Measurements from ENCODE around the gene SETDB2. TPM values are rescaled to one million over a fixed set of nuclear protein-coding genes. Genes with fewer than 3 reads are reported as not detected.

Gene SETDB2
- polyA plus RNA-seq, 1 experiment, result 21.7 TPM

- H3K9me3 ChIP-seq (ENCODE audit: control insufficient read depth, insufficient read depth, low read length), result no peaks in the 10 kb centered on the region; the same call in 1 of the 2 replicates
- POLR2A ChIA-PET, result no interaction called here
- H3K27me3 ChIP-seq (ENCODE audit: control insufficient read depth, insufficient read depth, low read length), result no peaks in the 10 kb centered on the region
- H3K4me3 ChIP-seq (ENCODE audit: low read depth, low read length), result no peak overlapping the region
- no peak for TF ChIP-seq CTCF (IDR thresholded peaks at IDR 0.05; ENCODE audit: low read depth, low read length)
- no peak for DNase-seq (ENCODE audit: low read depth, low spot score)
- CTCF ChIA-PET, result no interaction called here
- no peak overlapping the region for H3K27ac ChIP-seq (ENCODE audit: low read depth, low read length)
Observed at GRCh38 chr13:49498206-49498605, 54.1 kb downstream of the SETDB2 start.

- TF ChIP-seq CTCF (IDR thresholded peaks at IDR 0.05; ENCODE audit: low read depth, low read length), result no peak
- DNase-seq (ENCODE audit: low read depth, low spot score), result peak; percentile 71
- H3K27ac ChIP-seq (ENCODE audit: low read depth, low read length), result peak overlapping the region; percentile 82
- H3K27me3 ChIP-seq (ENCODE audit: control insufficient read depth, insufficient read depth, low read length), result no peaks in the 10 kb centered on the region
- ChIA-PET POLR2A (interaction anchor here (0.7 to 0.9 kb wide), 2 partner anchors 113 to 314 kb away, joined by 4 to 7 read pairs; no protein-coding TSS in a partner anchor), CTCF (interaction anchor here (0.6 kb wide), 1 partner anchor 191 kb away, joined by 3 read pairs; no protein-coding TSS in a partner anchor)
- no peaks in the 10 kb centered on the region; the same call in 1 of the 2 replicates for H3K9me3 ChIP-seq (ENCODE audit: control insufficient read depth, insufficient read depth, low read length)
- H3K4me3 ChIP-seq (ENCODE audit: low read depth, low read length), result peak overlapping the region; percentile 7
Observed at GRCh38 chr13:49499889-49500660, 56.0 kb downstream of the SETDB2 start.

GRCh38 chr13:49502954-49503353 is 58.9 kb downstream of the SETDB2 start:
- Histone ChIP-seq H3K9me3 (ENCODE audit: control insufficient read depth, insufficient read depth, low read length) (no peaks in the 10 kb centered on the region), H3K4me3 (ENCODE audit: low read depth, low read length) (no peak overlapping the region), H3K27me3 (ENCODE audit: control insufficient read depth, insufficient read depth, low read length) (no peaks in the 10 kb centered on the region), H3K27ac (ENCODE audit: low read depth, low read length) (peak overlapping the region; percentile 21)
- no peak for DNase-seq (ENCODE audit: low read depth, low spot score)
- no peak for TF ChIP-seq CTCF (IDR thresholded peaks at IDR 0.05; ENCODE audit: low read depth, low read length)
- ChIA-PET POLR2A (no interaction called here), CTCF (no interaction called here)

- CTCF ChIA-PET, result no interaction called here
- TF ChIP-seq CTCF (IDR thresholded peaks at IDR 0.05; ENCODE audit: low read depth, low read length), result no peak
- Histone ChIP-seq H3K9me3 (ENCODE audit: control insufficient read depth, insufficient read depth, low read length) (no peaks in the 10 kb centered on the region), H3K27ac (ENCODE audit: low read depth, low read length) (no peak overlapping the region), H3K4me3 (ENCODE audit: low read depth, low read length) (no peak overlapping the region), H3K27me3 (ENCODE audit: control insufficient read depth, insufficient read depth, low read length) (no peaks in the 10 kb centered on the region)
- POLR2A ChIA-PET, result no interaction called here
- DNase-seq (ENCODE audit: low read depth, low spot score), result no peak
Observed at GRCh38 chr13:49503951-49504350, 59.9 kb downstream of the SETDB2 start.

- Histone ChIP-seq H3K9me3 (ENCODE audit: control insufficient read depth, insufficient read depth, low read length) (no peaks in the 10 kb centered on the region), H3K27ac (ENCODE audit: low read depth, low read length) (no peak overlapping the region), H3K4me3 (ENCODE audit: low read depth, low read length) (no peak overlapping the region), H3K27me3 (ENCODE audit: control insufficient read depth, insufficient read depth, low read length) (no peaks in the 10 kb centered on the region)
- ChIA-PET POLR2A (no interaction called here), CTCF (no interaction called here)
- no peak for TF ChIP-seq CTCF (IDR thresholded peaks at IDR 0.05; ENCODE audit: low read depth, low read length)
- DNase-seq (ENCODE audit: low read depth, low spot score), result no peak
Observed at GRCh38 chr13:49512578-49512977, 68.5 kb downstream of the SETDB2 start.

All from AG04450 (cell line).